Heart right ventricle (tissue), 16 donors: ENCODE results near the gene LAX1. TPM values are rescaled to one million over a fixed set of nuclear protein-coding genes. Genes with fewer than 3 reads are reported as not detected.
"Not testable (repeated sequence)": the region's sequence is repeated elsewhere in the genome, so short reads cannot be mapped to it uniquely, and the experiment has no call there.

ENCODE experiments used
- ATAC-seq, 8 donors: fragments of 200-7000 bp; cut with Tn5 transposase; one replicate each; pipeline ENCODE4 v1.9.1; 2020; ENCODE audit warnings: mild to moderate bottlenecking in 8 of 8, moderate library complexity in 8 of 8, moderate number of reproducible peaks in 1 of 8
- DNase-seq, 2 donors: peaks; one replicate each; pipeline ENCODE4 v3.0.0-alpha.2; 2020
- H3K27ac ChIP-seq, 10 donors: fragments of 200-600 bp; sonication (generic) in 2 of 10; one replicate each; pipeline versions ENCODE4 v1.5.0 to v1.8.0; 2020 to 2022; ENCODE audit warnings: mild to moderate bottlenecking in 3 of 10
- H3K27me3 ChIP-seq, 7 donors: fragments of 200-600 bp; one replicate each; pipeline ENCODE4 v1.8.0; 2021 to 2022; ENCODE audit warnings: mild to moderate bottlenecking in 2 of 7
- H3K36me3 ChIP-seq, 9 donors: fragments of 200-600 bp; sonication (generic) in 1 of 9; one replicate each; pipeline versions ENCODE4 v1.5.0 to v1.8.0; 2020 to 2022; ENCODE audit warnings: mild to moderate bottlenecking in 2 of 9
- H3K4me1 ChIP-seq, 9 donors: fragments of 200-600 bp; sonication (generic) in 1 of 9; one replicate each; pipeline versions ENCODE4 v1.5.0 to v1.8.0; 2020 to 2022; ENCODE audit warnings: mild to moderate bottlenecking in 4 of 9
- H3K4me3 ChIP-seq, 10 donors: fragments of 200-600 bp; sonication (generic) in 2 of 10; one replicate each; pipeline versions ENCODE4 v1.5.0 to v1.8.0; 2020 to 2022; ENCODE audit warnings: mild to moderate bottlenecking in 7 of 10, moderate library complexity in 2 of 10
- H3K9me3 ChIP-seq, 11 donors: fragments of 200-600 bp in 10 of 11; sonication (generic) in 2 of 11; one replicate each; pipeline versions ENCODE4 v1.5.0 to v1.8.0; 2013 to 2022; ENCODE audit warnings: mild to moderate bottlenecking in 2 of 11, control low read depth in 1 of 11, moderate library complexity in 1 of 11
- WGBS, 2 donors: extraction: QIAGEN DNeasy Blood & Tissue Kit; methylation state at CpG; one replicate each; pipeline ENCODE4 v1.1.7; 2013; ENCODE audit warnings: inconsistent platforms in 1 of 2; 5-methylcytosine and 5-hydroxymethylcytosine counted together
- intact Hi-C, 10 donors: fragments of 100-400 bp; cut with DNase I; formaldehyde crosslinking; loops; one replicate each; pipeline versions ENCODE4 v1.11.1 to v1.14.2; 2022
- polyA plus RNA-seq, 2 donors: library from polyadenylated mRNA; stranded (reverse); fragments of 200-250 nt; gene quantifications; one replicate each; pipeline ENCODE4 v1.2.3, GENCODE V29; 2013
- total RNA-seq, 10 donors: library from RNA; stranded (reverse); fragmentation: NEBNext Ultra II Directional in 3 of 10; extraction: Animal tissue kit (Norgen Biotek cat#: 25700) in 3 of 10; gene quantifications; one replicate each; pipeline versions ENCODE4 v1.2.1 to v1.2.4, GENCODE V29; 2021 to 2023
- TF ChIP-seq, protein P1 (sequence below), 9 donors: fragments of 200-600 bp; sonication (generic) in 2 of 9; IDR thresholded peaks; one replicate each; pipeline versions ENCODE4 v1.5.0 to v1.8.0; 2021 to 2022; ENCODE audit warnings: antibody characterized with exemption in 9 of 9, mild to moderate bottlenecking in 5 of 9, moderate library complexity in 1 of 9
- donor health status: Arrhythmogenic right ventricular cardiomyopathy.
- donor health status: ischemic (EF 13 %, LVEDD 7.1; RV severe dilation, severe dysfunction).
- donor health status: healthy with polysubstance abuse.
- donor health status: DM: no; HTN: yes; CAD: no.
- donor health status: DM: no; HTN: no; CAD: no.
- donor health status: ischemic (EF 25% LVEDD 6.9; RV normal size, moderate dysfunction).
- donor health status: ischemic (EF 25% LVEDD 5.7; RV mildly dilated, moderate dysfunction).
- donor health status: healthy.
- donor health status: DM: yes; HTN: yes; CAD: no.
- donor health status: Ischemic cardiomyopathy.
- donor health status: ischemic (EF 35%, LVEDD 5.7; RV mildly dilated, moderate dysfunction).
- donor health status: nonischemic (EF 11% LVEDD 7.7; RV severe dilation, severe dysfunction).
- donor health status: DM: yes; HTN: yes; CAD: no.
- donor health status: PGD.
- donor health status: ischemic (EF 29% LVEDD 5.4; RV normal size, mild dysfunction).
- donor health status: nonischemic (EF 23%, LVEDD 6.1; RV moderate dilation, normal function).

The LAX1 gene
- total and polyA plus RNA-seq, 12 donors = 0.03 to 1.3 (median 0.17) TPM; not detected in 2

DNA sequence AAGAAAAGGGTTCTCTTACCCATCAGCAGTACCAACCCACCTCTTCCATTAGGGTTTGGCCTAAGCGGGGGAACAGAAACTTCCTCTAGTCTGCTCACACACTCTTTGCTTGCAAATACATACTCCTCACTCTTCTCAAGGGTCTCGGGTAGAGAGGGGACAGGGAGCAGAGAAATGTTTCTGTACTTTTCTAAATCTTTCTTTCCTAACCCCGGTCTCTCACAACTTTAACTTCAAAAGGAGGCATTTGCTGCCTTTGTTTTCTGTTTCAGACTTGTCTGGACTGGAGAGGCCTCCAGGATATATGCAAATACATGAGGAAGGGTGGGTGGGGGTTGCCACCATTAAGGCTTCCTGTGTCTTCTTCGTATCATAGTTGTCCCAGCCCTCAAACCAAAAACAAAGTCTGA is 10.5 kb upstream of the LAX1 start:
- Histone ChIP-seq H3K27me3 (no peaks in the 10 kb centered on the region), H3K9me3 (no peaks in the 10 kb centered on the region), H3K4me1 (peaks cover 0 to 6% (median 0%) of the 10 kb centered on the region in 9 donors), H3K36me3 (no peaks in the 10 kb centered on the region), H3K4me3 (no peak overlapping the region), H3K27ac (no peak overlapping the region)
- TF ChIP-seq, protein P1, sequence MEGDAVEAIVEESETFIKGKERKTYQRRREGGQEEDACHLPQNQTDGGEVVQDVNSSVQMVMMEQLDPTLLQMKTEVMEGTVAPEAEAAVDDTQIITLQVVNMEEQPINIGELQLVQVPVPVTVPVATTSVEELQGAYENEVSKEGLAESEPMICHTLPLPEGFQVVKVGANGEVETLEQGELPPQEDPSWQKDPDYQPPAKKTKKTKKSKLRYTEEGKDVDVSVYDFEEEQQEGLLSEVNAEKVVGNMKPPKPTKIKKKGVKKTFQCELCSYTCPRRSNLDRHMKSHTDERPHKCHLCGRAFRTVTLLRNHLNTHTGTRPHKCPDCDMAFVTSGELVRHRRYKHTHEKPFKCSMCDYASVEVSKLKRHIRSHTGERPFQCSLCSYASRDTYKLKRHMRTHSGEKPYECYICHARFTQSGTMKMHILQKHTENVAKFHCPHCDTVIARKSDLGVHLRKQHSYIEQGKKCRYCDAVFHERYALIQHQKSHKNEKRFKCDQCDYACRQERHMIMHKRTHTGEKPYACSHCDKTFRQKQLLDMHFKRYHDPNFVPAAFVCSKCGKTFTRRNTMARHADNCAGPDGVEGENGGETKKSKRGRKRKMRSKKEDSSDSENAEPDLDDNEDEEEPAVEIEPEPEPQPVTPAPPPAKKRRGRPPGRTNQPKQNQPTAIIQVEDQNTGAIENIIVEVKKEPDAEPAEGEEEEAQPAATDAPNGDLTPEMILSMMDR (IDR thresholded peaks at IDR 0.05) = no peak
- WGBS, 2 donors = 89 to 92% methylated on average over 4 of the region's 4 CpGs
- intact Hi-C loops = loop anchor here in 1 of 10 donors (5.0 kb wide), 1 partner anchor 33 kb away; no protein-coding TSS in a partner anchor
- ATAC-seq (no peak), DNase-seq (no peak)

- Histone ChIP-seq H3K27me3 (no peaks in the 10 kb centered on the region), H3K4me3 (no peak overlapping the region), H3K27ac (no peak overlapping the region), H3K36me3 (no peaks in the 10 kb centered on the region), H3K9me3 (no peaks in the 10 kb centered on the region), H3K4me1 (peaks cover 0 to 2% (median 0%) of the 10 kb centered on the region in 9 donors)
- intact Hi-C loops = no loop called here
- TF ChIP-seq, protein P1 (IDR thresholded peaks at IDR 0.05) = no peak
- no peak for ATAC-seq
- WGBS, 2 donors = 82 to 88% methylated on average over 4 of the region's 4 CpGs
- DNase-seq = no peak
Measured at GRCh38 chr1:203756036-203756435, 8.9 kb upstream of the LAX1 start.

- ATAC-seq, DNase-seq, H3K4me1 ChIP-seq, H3K36me3 ChIP-seq, H3K4me3 ChIP-seq, H3K27me3 ChIP-seq, H3K27ac ChIP-seq, H3K9me3 ChIP-seq, intact Hi-C loops: not testable (repeated sequence)
- WGBS, 2 donors = 86 to 89% methylated on average over 2 of the region's 2 CpGs
Measured at GRCh38 chr1:203758749-203759148, 6.2 kb upstream of the LAX1 start.

DNA sequence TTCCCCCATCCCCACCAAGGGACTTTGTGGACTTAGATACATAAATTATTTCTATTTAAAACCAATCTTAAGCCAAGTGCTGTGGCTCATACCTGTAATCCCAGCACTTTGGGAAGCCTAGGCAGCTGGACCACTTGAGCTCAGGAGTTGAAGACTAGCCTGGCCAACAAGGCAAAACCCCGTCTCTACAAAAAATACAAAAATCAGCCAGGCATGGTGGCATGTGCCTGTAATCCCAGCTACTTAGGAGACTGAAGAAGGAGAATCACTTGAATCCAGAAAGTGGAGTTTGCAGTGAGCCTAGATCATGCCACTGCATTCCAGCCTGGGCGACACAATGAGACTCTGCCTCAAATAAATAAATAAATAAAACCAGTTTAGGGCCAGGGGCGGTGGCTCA is 4.5 kb upstream of the LAX1 start:
- Histone ChIP-seq H3K36me3 (no peaks in the 10 kb centered on the region), H3K4me3 (no peak overlapping the region), H3K4me1 (peaks cover 0 to 5% (median 0%) of the 10 kb centered on the region in 9 donors), H3K27me3 (no peaks in the 10 kb centered on the region), H3K27ac (no peak overlapping the region), H3K9me3 (no peaks in the 10 kb centered on the region)
- intact Hi-C loops = no loop called here
- ATAC-seq (no peak), DNase-seq (no peak)
- WGBS, 2 donors = 91 to 94% methylated on average over 3 of the region's 3 CpGs
- TF ChIP-seq, protein P1 (IDR thresholded peaks at IDR 0.05) = no peak

DNA sequence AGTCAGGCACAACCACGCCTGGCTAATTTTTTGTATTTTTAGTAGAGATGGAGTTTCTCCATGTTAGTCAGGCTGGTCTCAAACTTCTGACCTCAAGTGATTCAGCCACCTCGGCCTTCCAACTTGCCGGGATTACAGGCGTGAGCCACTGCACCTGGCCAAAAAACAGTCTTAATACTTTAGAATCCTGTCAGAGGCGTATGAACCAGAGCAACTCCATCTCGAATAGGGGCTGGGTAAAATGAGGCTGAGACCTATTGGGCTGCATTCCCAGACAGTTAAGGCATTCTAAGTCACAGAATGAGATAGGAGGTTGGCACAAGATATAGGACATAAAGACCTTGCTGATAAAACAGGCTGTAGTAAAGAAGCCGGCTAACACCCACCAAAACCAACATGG is 3.0 kb upstream of the LAX1 start:
- H3K27ac ChIP-seq, DNase-seq, H3K9me3 ChIP-seq, H3K4me1 ChIP-seq, H3K36me3 ChIP-seq, intact Hi-C loops, ATAC-seq, H3K4me3 ChIP-seq, H3K27me3 ChIP-seq: not testable (repeated sequence)
- 86 to 88% methylated on average over 7 of the region's 7 CpGs for WGBS, 2 donors
